ENCODE results near the gene GNAQ. TPM values are rescaled to one million over a fixed set of nuclear protein-coding genes. Genes with fewer than 3 reads are reported as not detected.

The GNAQ gene
- total and polyA plus RNA-seq, 2 donors (not counting 1 experiment from before 2014, with no cell fraction given): 30.4 to 74.3 TPM

GRCh38 chr9:77857513-77858259 is 173.9 kb downstream of the GNAQ start:
- TF ChIP-seq EZH2 (IDR thresholded peaks at IDR 0.05; ENCODE audit: low read length, missing control alignments) (no peak), CTCF (conservative IDR thresholded peaks at IDR 0.05 in 1 of 2, IDR thresholded peaks at IDR 0.05 in 1 of 2; ENCODE audit: low read depth in 1 of 2, low read length in 2 of 2) (no peak)
- Histone ChIP-seq H3K27me3 (ENCODE audit: control insufficient read depth, insufficient read depth, low read length) (no peaks in the 10 kb centered on the region), H3K4me2 (ENCODE audit: extremely low read depth, insufficient read depth, low read length) (no peak overlapping the region), H4K20me1 (ENCODE audit: control insufficient read depth, extremely low read depth, insufficient read depth, low read length) (no peaks in the 10 kb centered on the region), H3K27ac (ENCODE audit: insufficient read depth, low read length) (no peak overlapping the region), H3K9me3 (ENCODE audit: control insufficient read depth, insufficient read depth, low read depth, low read length) (no peaks in the 10 kb centered on the region), H3K79me2 (ENCODE audit: control insufficient read depth, insufficient read depth, low read length) (no peaks in the 10 kb centered on the region), H2AFZ (ENCODE audit: low read length) (no peak overlapping the region), H3K4me1 (ENCODE audit: control insufficient read depth, extremely low read depth, insufficient read depth, low read length) (peaks cover 10% of the 10 kb centered on the region), H3K4me3 (replicated peaks in 1 of 4; ENCODE audit: control extremely low read depth in 1 of 4, insufficient read depth in 1 of 4, low read depth in 3 of 4, low read length in 4 of 4) (no peak overlapping the region), H3K9ac (ENCODE audit: insufficient read depth, low read length) (no peak overlapping the region), H3K36me3 (ENCODE audit: control insufficient read depth, insufficient read depth, low read length) (no peaks in the 10 kb centered on the region)
- peak in 1 of 2 donors; percentile 42 for DNase-seq (ENCODE audit: low read depth in 2 of 2)

GRCh38 chr9:77856615-77857014 is 175.0 kb downstream of the GNAQ start:
- H3K27ac ChIP-seq (ENCODE audit: insufficient read depth, low read length): no peak overlapping the region
- H3K9ac ChIP-seq (ENCODE audit: insufficient read depth, low read length): no peak overlapping the region
- H3K27me3 ChIP-seq (ENCODE audit: control insufficient read depth, insufficient read depth, low read length): no peaks in the 10 kb centered on the region
- peak overlapping the region; percentile 32 for H3K4me2 ChIP-seq (ENCODE audit: extremely low read depth, insufficient read depth, low read length)
- no peaks in the 10 kb centered on the region for H3K36me3 ChIP-seq (ENCODE audit: control insufficient read depth, insufficient read depth, low read length)
- H2AFZ ChIP-seq (ENCODE audit: low read length): no peak overlapping the region
- TF ChIP-seq EZH2 (IDR thresholded peaks at IDR 0.05; ENCODE audit: low read length, missing control alignments): no peak
- no peak for TF ChIP-seq CTCF (conservative IDR thresholded peaks at IDR 0.05 in 1 of 2, IDR thresholded peaks at IDR 0.05 in 1 of 2; ENCODE audit: low read depth in 1 of 2, low read length in 2 of 2)
- H3K4me1 ChIP-seq (ENCODE audit: control insufficient read depth, extremely low read depth, insufficient read depth, low read length): peaks cover 10% of the 10 kb centered on the region
- no peaks in the 10 kb centered on the region for H3K9me3 ChIP-seq (ENCODE audit: control insufficient read depth, insufficient read depth, low read depth, low read length)
- DNase-seq (ENCODE audit: low read depth in 2 of 2): peak in 1 of 2 donors; percentile 20
- H3K79me2 ChIP-seq (ENCODE audit: control insufficient read depth, insufficient read depth, low read length): no peaks in the 10 kb centered on the region
- H4K20me1 ChIP-seq (ENCODE audit: control insufficient read depth, extremely low read depth, insufficient read depth, low read length): no peaks in the 10 kb centered on the region
- H3K4me3 ChIP-seq (replicated peaks in 1 of 4; ENCODE audit: control extremely low read depth in 1 of 4, insufficient read depth in 1 of 4, low read depth in 3 of 4, low read length in 4 of 4): no peak overlapping the region

GRCh38 chr9:77854916-77855311 is 176.7 kb downstream of the GNAQ start:
- H3K9me3 ChIP-seq (ENCODE audit: control insufficient read depth, insufficient read depth, low read depth, low read length): no peaks in the 10 kb centered on the region
- no peaks in the 10 kb centered on the region for H4K20me1 ChIP-seq (ENCODE audit: control insufficient read depth, extremely low read depth, insufficient read depth, low read length)
- no peak overlapping the region for H2AFZ ChIP-seq (ENCODE audit: low read length)
- no peak overlapping the region for H3K4me3 ChIP-seq (replicated peaks in 1 of 4; ENCODE audit: control extremely low read depth in 1 of 4, insufficient read depth in 1 of 4, low read depth in 3 of 4, low read length in 4 of 4)
- no peak overlapping the region for H3K27ac ChIP-seq (ENCODE audit: insufficient read depth, low read length)
- peak in 1 of 2 donors; percentile 45 for DNase-seq (ENCODE audit: low read depth in 2 of 2)
- no peak for TF ChIP-seq EZH2 (IDR thresholded peaks at IDR 0.05; ENCODE audit: low read length, missing control alignments)
- TF ChIP-seq CTCF (conservative IDR thresholded peaks at IDR 0.05 in 1 of 2, IDR thresholded peaks at IDR 0.05 in 1 of 2; ENCODE audit: low read depth in 1 of 2, low read length in 2 of 2): no peak
- no peaks in the 10 kb centered on the region for H3K79me2 ChIP-seq (ENCODE audit: control insufficient read depth, insufficient read depth, low read length)
- H3K4me1 ChIP-seq (ENCODE audit: control insufficient read depth, extremely low read depth, insufficient read depth, low read length): peaks cover 10% of the 10 kb centered on the region
- H3K27me3 ChIP-seq (ENCODE audit: control insufficient read depth, insufficient read depth, low read length): no peaks in the 10 kb centered on the region
- H3K36me3 ChIP-seq (ENCODE audit: control insufficient read depth, insufficient read depth, low read length): no peaks in the 10 kb centered on the region
- H3K9ac ChIP-seq (ENCODE audit: insufficient read depth, low read length): no peak overlapping the region
- H3K4me2 ChIP-seq (ENCODE audit: extremely low read depth, insufficient read depth, low read length): no peak overlapping the region

Measured in fibroblast of lung (primary cell).